Spleen (tissue), 11 donors: ENCODE results near the gene RADIL. TPM values are rescaled to one million over a fixed set of nuclear protein-coding genes. Genes with fewer than 3 reads are reported as not detected.

Experiments
- DNase-seq: peaks from one replicate; pipeline ENCODE4 v3.0.0-alpha.2; 2020
- H3K27ac ChIP-seq, 8 donors: fragments of 200-600 bp; sonication (generic) in 7 of 8; 1 replicate in 4 of 8; 2 replicates in 4 of 8; pipeline versions ENCODE4 v1.5.0 to v1.8.0; 2016 to 2021; ENCODE audit warnings: inconsistent platforms in 4 of 8, mild to moderate bottlenecking in 4 of 8, moderate library complexity in 1 of 8
- H3K27me3 ChIP-seq, 7 donors: fragments of 200-600 bp; sonication (generic) in 6 of 7; replicated peaks in 1 of 7; 1 replicate in 4 of 7; 2 replicates in 3 of 7; pipeline versions ENCODE4 v1.5.0 to v1.8.0; 2016 to 2021; ENCODE audit warnings: inconsistent platforms in 3 of 7, mild to moderate bottlenecking in 1 of 7
- H3K36me3 ChIP-seq, 6 donors: fragments of 200-600 bp; sonication (generic) in 5 of 6; 1 replicate in 4 of 6; 2 replicates in 2 of 6; pipeline versions ENCODE4 v1.5.0 to v1.8.0; 2016 to 2021; ENCODE audit warnings: inconsistent platforms in 2 of 6
- H3K4me1 ChIP-seq, 6 donors: fragments of 200-600 bp; sonication (generic) in 5 of 6; 1 replicate in 3 of 6; 2 replicates in 3 of 6; pipeline versions ENCODE4 v1.5.0 to v1.8.0; 2016 to 2021; ENCODE audit warnings: inconsistent platforms in 3 of 6
- H3K4me3 ChIP-seq, 8 donors: fragments of 200-600 bp; sonication (generic) in 7 of 8; 1 replicate in 4 of 8; 2 replicates in 4 of 8; pipeline versions ENCODE4 v1.5.0 to v1.8.0; 2016 to 2021; ENCODE audit warnings: inconsistent platforms in 4 of 8, mild to moderate bottlenecking in 4 of 8, moderate library complexity in 2 of 8
- H3K9me3 ChIP-seq, 8 donors: fragments of 200-600 bp; sonication (generic) in 7 of 8; 1 replicate in 4 of 8; 2 replicates in 4 of 8; pipeline versions ENCODE4 v1.5.0 to v1.8.0; 2016 to 2021; ENCODE audit warnings: inconsistent platforms in 4 of 8
- CTCF ChIP-seq, 11 experiments: fragments of 200-600 bp in 7 of 11; fragments of 450-650 bp in 4 of 11; sonication (generic) in 4 of 11; IDR thresholded peaks in 8 of 11; conservative IDR thresholded peaks in 3 of 11; 1 replicate in 7 of 11; 2 replicates in 4 of 11; pipeline versions ENCODE4 v1.4.0 to v1.8.0; 2016 to 2021; ENCODE audit warnings: antibody characterized with exemption in 11 of 11, inconsistent platforms in 4 of 11, mild to moderate bottlenecking in 1 of 11
- POLR2A ChIP-seq, 3 donors: fragments of 450-650 bp; IDR thresholded peaks; one replicate each; pipeline ENCODE4 v1.5.1; 2017; ENCODE audit warnings: antibody characterized with exemption in 3 of 3, mild to moderate bottlenecking in 1 of 3
- POLR2AphosphoS5 ChIP-seq, 3 donors: sonication (generic); formaldehyde crosslinking; IDR thresholded peaks; one replicate each; pipeline ENCODE4 v1.5.1; 2017; ENCODE audit warnings: antibody characterized with exemption in 3 of 3
- WGBS, 5 donors: extraction: QIAGEN DNeasy Blood & Tissue Kit in 3 of 5; methylation state at CpG; one replicate each; pipeline versions ENCODE4 v1.1.5 to v1.1.7; 2013 to 2018; 5-methylcytosine and 5-hydroxymethylcytosine counted together
- intact Hi-C: fragments of 100-400 bp; cut with DNase I; formaldehyde crosslinking; loops from one replicate; pipeline ENCODE4 v1.15.0; 2023; ENCODE audit warnings: low total_unique reads
- polyA plus RNA-seq, 3 donors: library from polyadenylated mRNA; stranded (reverse); fragments of 200-250 nt; gene quantifications; one replicate each; pipeline ENCODE4 v1.2.1, GENCODE V29; 2013
- total RNA-seq, 7 donors: library from RNA; depleted of rRNA in 3 of 7; stranded (reverse); fragments of >200 nt in 3 of 7; fragmentation: NEBNext Ultra II Directional in 4 of 7; extraction: Animal tissue kit (Norgen Biotek cat#: 25700) in 4 of 7; gene quantifications; one replicate each; pipeline versions ENCODE4 v1.1.0 to v1.2.1, GENCODE V29; 2016 to 2021
- donor health status: healthy with polysubstance abuse.
- donor health status: DM: no; HTN: no; CAD: no; lungs with moderate emphysema.
- donor health status: DM: no; HTN: no; CAD: no.
- donor health status: Bipolar disorder and iron deficiency.
- donor health status: healthy.
- donor health status: DM: no; HTN: no; CAD: no.
- donor health status: DM: yes; HTN: yes; CAD: no.

Gene RADIL
- total and polyA plus RNA-seq, 10 donors, result 0.24 to 2.8 (median 1.5) TPM

GRCh38 chr7:4809091-4809591, 74.4 kb downstream of the RADIL start:
- peak overlapping the region in 5 of 8 donors; percentile 9 to 60 (median 15) for H3K4me3 ChIP-seq
- intact Hi-C loops, result no loop called here
- WGBS, 5 donors, result 21 to 39% (median 27%) methylated on average over 27 to 38 of the region's 38 CpGs

GRCh38 chr7:4808565-4808964, 75.0 kb downstream of the RADIL start:
- Histone ChIP-seq H3K27ac (no peak overlapping the region), H3K36me3 (no peaks in the 10 kb centered on the region), H3K9me3 (peaks cover 0 to 4% (median 0%) of the 10 kb centered on the region in 8 donors), H3K4me3 (no peak overlapping the region), H3K27me3 (peaks cover 0 to 64% (median 11%) of the 10 kb centered on the region in 7 donors), H3K4me1 (peaks cover 0 to 17% (median 10%) of the 10 kb centered on the region in 6 donors)
- DNase-seq, result no peak
- WGBS, 5 donors, result 65 to 82% (median 78%) methylated on average over 31 to 37 of the region's 37 CpGs
- intact Hi-C loops, result no loop called here
- TF ChIP-seq POLR2A (IDR thresholded peaks at IDR 0.05) (no peak), CTCF (IDR thresholded peaks at IDR 0.05 in 8 of 11, conservative IDR thresholded peaks at IDR 0.05 in 3 of 11) (no peak), POLR2AphosphoS5 (IDR thresholded peaks at IDR 0.05) (no peak)

More at GRCh38 chr7:4809091-4809591, 74.4 kb downstream of the RADIL start:
- Histone ChIP-seq H3K4me1 (peaks cover 0 to 17% (median 10%) of the 10 kb centered on the region in 6 donors), H3K27me3 (peaks cover 0 to 70% (median 11%) of the 10 kb centered on the region in 7 donors), H3K36me3 (no peaks in the 10 kb centered on the region), H3K27ac (no peak overlapping the region), H3K9me3 (peaks cover 0 to 4% (median 0%) of the 10 kb centered on the region in 8 donors)
- DNase-seq, result no peak
- TF ChIP-seq CTCF (IDR thresholded peaks at IDR 0.05 in 8 of 11, conservative IDR thresholded peaks at IDR 0.05 in 3 of 11), result no peak
- TF ChIP-seq POLR2AphosphoS5 (IDR thresholded peaks at IDR 0.05), result no peak
- TF ChIP-seq POLR2A (IDR thresholded peaks at IDR 0.05), result no peak

- H3K9me3 ChIP-seq, result peaks cover 0 to 3% (median 0%) of the 10 kb centered on the region in 8 donors
- H3K4me3 ChIP-seq, result no peak overlapping the region
- TF ChIP-seq POLR2AphosphoS5 (IDR thresholded peaks at IDR 0.05), result no peak
- TF ChIP-seq CTCF (IDR thresholded peaks at IDR 0.05 in 8 of 11, conservative IDR thresholded peaks at IDR 0.05 in 3 of 11), result no peak
- no peak for TF ChIP-seq POLR2A (IDR thresholded peaks at IDR 0.05)
- intact Hi-C loops, result no loop called here
- H3K36me3 ChIP-seq, result no peaks in the 10 kb centered on the region
- WGBS, 5 donors, result 50 to 65% (median 63%) methylated on average over 5 of the region's 5 CpGs
- no peak for DNase-seq
- H3K4me1 ChIP-seq, result peaks cover 0 to 17% (median 10%) of the 10 kb centered on the region in 6 donors
- H3K27me3 ChIP-seq, result peaks cover 0 to 59% (median 11%) of the 10 kb centered on the region in 7 donors
- H3K27ac ChIP-seq, result no peak overlapping the region
These were observed 75.5 kb downstream of the RADIL start for GRCh38 chr7:4808026-4808425.

- Histone ChIP-seq H3K27ac (no peak overlapping the region), H3K4me1 (peaks cover 0 to 17% (median 10%) of the 10 kb centered on the region in 6 donors), H3K9me3 (no peaks in the 10 kb centered on the region), H3K27me3 (peaks cover 0 to 58% (median 11%) of the 10 kb centered on the region in 7 donors), H3K4me3 (no peak overlapping the region), H3K36me3 (no peaks in the 10 kb centered on the region)
- TF ChIP-seq POLR2A (IDR thresholded peaks at IDR 0.05), result no peak
- TF ChIP-seq POLR2AphosphoS5 (IDR thresholded peaks at IDR 0.05), result no peak
- TF ChIP-seq CTCF (IDR thresholded peaks at IDR 0.05 in 8 of 11, conservative IDR thresholded peaks at IDR 0.05 in 3 of 11), result no peak
- 7 to 28% (median 15%) methylated on average over 5 of the region's 5 CpGs for WGBS, 5 donors
- DNase-seq, result no peak
- intact Hi-C loops, result no loop called here
These were observed 75.9 kb downstream of the RADIL start for GRCh38 chr7:4807598-4808016.
